Stimulated activated naive CD4-positive, alpha-beta T cell (primary cell): ENCODE measurements around the gene TSSK6.
A peak's percentile ranks its signal among the peaks of the same experiment; 100 is the strongest.

Source experiments
- DNase-seq, 6 experiments: peaks; one replicate each; lab custom pipeline; 2025; lab: John Stamatoyannopoulos, UW

TSSK6 gene

GRCh38 chr19:19530889-19531288, 15.5 kb upstream of the TSSK6 start:
- DNase-seq, result no peak

GRCh38 chr19:19530423-19530804, 15.1 kb upstream of the TSSK6 start:
- no peak for DNase-seq

GRCh38 chr19:19529783-19530422, 14.6 kb upstream of the TSSK6 start:
- no peak for DNase-seq

GRCh38 chr19:19528721-19529490, 13.6 kb upstream of the TSSK6 start, which contains the start of gene YJEFN3:
YJEFN3 (plus strand) TSS chr19:19528911; CDS start chr19:19528933, 22 bp downstream.
- DNase-seq, result no peak

GRCh38 chr19:19527674-19528625, 12.6 kb upstream of the TSSK6 start:
- no peak for DNase-seq

- DNase-seq, result no peak
Observed at GRCh38 chr19:19527371-19527656, 12.0 kb upstream of the TSSK6 start.

GRCh38 chr19:19526581-19527370, 11.4 kb upstream of the TSSK6 start:
- no peak for DNase-seq

- no peak for DNase-seq
Observed at GRCh38 chr19:19525611-19526380, 10.4 kb upstream of the TSSK6 start.

- no peak for DNase-seq
Observed at GRCh38 chr19:19524053-19524452, 8.7 kb upstream of the TSSK6 start.

- no peak for DNase-seq
Observed at GRCh38 chr19:19523177-19523576, 7.8 kb upstream of the TSSK6 start.

- DNase-seq, result no peak
Observed at GRCh38 chr19:19520989-19521388, 5.6 kb upstream of the TSSK6 start.

GRCh38 chr19:19517235-19517619, 1.9 kb upstream of the TSSK6 start:
- DNase-seq, result no peak

GRCh38 chr19:19515642-19516519, 533 bp upstream of the TSSK6 start, which contains the start of gene NDUFA13:
NDUFA13 (plus strand) TSS chr19:19516225; CDS start chr19:19516239, 14 bp downstream.
- peak; percentile 82 to 96 (median 91) for DNase-seq

- DNase-seq, result peak in 1 of 6 experiments; percentile 25
Observed at GRCh38 chr19:19514215-19514657, 1.1 kb downstream of the TSSK6 start.

- no peak for DNase-seq
Observed at GRCh38 chr19:19513682-19514081, 1.7 kb downstream of the TSSK6 start.

- no peak for DNase-seq
Observed at GRCh38 chr19:19510432-19510831, 4.9 kb downstream of the TSSK6 start.

- DNase-seq, result no peak
Observed at GRCh38 chr19:19508217-19508616, 7.1 kb downstream of the TSSK6 start.

GRCh38 chr19:19507354-19507753, 8.0 kb downstream of the TSSK6 start:
- DNase-seq, result no peak

GRCh38 chr19:19506592-19506991, 8.8 kb downstream of the TSSK6 start:
- DNase-seq, result no peak
